Stimulated activated CD8-positive, alpha-beta memory T cell treated with anti-CD3 and anti-CD28 coated beads, Interleukin-2, amount 100 ng/mL, for 1 hour (primary cell): ENCODE results near the gene RPSA.
"Not testable (repeated sequence)": the region's sequence is repeated elsewhere in the genome, so short reads cannot be mapped to it uniquely, and the experiment has no call there.

ENCODE experiments used
- DNase-seq, 2 donors: peaks; one replicate each; pipeline ENCODE4 v3.0.0-alpha.2; 2020; ENCODE audit warnings: low read depth in 2 of 2

The RPSA gene

DNA sequence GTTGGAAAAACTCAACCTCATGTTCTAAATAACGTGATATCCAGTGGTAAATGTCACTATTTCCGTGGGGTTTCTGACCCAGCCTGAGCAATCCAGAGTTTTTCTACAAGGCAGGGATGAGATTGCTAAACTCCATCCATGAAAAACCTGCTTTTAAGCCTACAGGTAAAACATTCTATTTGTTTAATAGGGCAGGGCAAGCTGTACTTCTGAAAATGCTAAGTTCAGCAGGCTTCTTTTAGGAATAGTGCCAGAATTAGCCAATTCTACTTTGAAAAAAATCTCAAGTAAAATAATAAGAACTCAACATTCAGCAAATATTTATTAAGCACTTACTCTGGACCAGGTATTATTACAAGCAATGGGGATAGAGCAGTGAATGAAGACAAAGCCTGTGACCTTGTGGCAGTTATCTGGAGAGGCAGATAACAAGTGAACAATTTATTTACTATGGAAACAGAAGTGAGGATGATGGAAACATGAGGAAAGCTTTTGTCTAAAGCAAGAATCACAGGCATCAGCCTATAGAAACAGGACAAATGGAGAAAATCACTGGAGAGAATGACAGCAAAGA is 13.3 kb downstream of the RPSA start:
- DNase-seq = no peak

DNA sequence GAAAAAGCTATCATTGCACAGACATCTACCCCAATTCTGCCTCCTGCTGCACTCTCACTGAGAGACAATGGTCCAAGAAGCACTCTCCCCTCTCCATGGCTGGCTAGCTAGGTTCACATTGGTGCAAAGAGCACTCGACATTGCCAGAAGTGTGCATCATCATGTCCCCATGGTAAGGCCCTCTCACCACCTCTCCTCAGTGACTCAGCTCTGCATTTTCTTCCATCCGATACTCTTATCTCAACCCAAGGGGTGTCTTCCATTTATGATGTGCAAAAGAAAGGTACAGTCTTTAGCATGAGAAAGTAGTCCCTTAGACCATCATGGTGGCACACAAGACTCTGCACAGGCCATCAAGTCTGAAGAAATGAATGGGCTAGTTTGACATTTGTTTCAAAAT is 14.0 kb downstream of the RPSA start:
- no peak for DNase-seq

GRCh38 chr3:39423436-39423970 is 17.0 kb downstream of the RPSA start:
- DNase-seq = no peak

DNA sequence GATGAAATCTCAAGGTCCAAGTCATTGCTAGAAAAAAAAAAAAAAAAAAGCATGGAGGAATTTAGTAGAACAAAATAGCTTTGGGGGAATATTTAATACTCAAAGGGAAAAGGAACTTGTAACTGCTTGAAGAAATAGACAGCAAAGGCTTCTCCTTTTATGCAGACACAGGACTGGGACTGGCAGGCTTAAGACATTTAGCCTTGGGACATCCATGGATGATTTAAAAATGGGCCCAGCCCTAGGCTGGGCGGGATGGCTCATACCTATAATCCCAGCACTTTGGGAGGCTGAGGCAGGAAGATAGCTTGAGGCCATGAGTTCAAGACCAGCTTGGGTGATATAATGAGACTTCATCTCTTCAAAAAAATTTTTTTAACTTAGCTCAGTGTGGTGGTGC is 19.8 kb downstream of the RPSA start:
- DNase-seq = no peak

GRCh38 chr3:39427506-39427905 is 21.0 kb downstream of the RPSA start:
- DNase-seq = no peak

- no peak for DNase-seq
Observed at GRCh38 chr3:39428745-39429201, 22.3 kb downstream of the RPSA start.

- DNase-seq = no peak
Observed at GRCh38 chr3:39429466-39429865, 22.9 kb downstream of the RPSA start.

DNA sequence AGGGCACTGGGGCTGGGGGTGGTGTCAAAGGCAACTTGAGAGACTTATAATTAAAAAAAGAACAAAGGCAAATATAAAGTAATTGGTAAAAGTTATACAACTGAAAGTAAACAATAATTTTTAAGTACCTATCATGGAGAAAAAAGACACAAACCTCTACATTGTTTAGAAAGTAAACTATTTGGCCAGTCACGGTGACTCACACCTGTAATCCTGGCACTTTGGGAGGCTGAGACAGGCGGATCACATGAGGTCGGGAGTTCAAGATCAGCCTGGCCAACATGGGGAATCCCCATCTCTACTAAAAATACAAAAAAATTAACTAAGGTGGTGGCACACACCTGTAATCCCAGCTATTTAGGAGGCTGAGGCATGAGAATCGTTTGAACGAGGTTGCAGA is 25.8 kb downstream of the RPSA start:
- no peak for DNase-seq

- DNase-seq = no peak
Observed at GRCh38 chr3:39433642-39434041, 27.1 kb downstream of the RPSA start.

DNA sequence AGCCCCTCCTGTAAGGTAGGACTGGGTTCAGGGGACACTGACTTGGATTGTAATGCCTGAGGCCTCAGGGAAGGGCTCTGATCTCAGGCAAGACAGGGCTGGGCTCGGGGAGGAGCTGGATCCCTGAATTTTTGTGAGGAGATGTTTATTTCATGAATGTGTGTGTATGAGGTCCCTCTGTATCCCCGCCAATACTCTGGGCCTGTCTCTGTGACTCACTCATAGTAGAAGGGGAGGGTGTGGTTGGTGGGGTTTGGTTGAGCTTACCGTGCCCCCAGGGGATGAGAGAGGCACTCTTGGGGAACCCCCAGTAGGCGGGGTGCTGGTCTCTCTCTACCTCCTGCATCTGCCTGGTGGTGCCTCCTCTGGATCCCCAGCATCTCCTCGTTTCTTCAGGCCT is 28.1 kb downstream of the RPSA start:
- no peak for DNase-seq

GRCh38 chr3:39435006-39435748 is 28.7 kb downstream of the RPSA start:
- DNase-seq = no peak

DNA sequence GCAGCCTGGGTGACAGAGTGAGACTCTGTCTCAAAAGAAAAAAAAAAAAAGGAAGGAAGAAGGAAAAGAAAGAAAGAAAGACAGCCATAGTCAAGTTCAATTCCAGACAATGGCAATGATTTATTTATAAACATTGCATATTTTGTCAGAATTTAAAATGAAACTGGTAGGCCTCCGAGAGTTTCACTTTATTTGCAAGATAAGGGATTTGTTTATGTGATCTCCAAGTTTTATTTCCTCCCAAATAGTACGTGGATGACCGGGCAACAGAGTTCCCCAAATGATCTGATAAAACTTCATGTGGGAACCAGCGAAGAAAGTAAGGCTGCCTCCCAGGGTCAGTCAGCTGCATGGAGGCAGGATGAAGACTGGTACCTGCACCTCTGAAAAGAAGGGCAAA is 32.4 kb downstream of the RPSA start:
- DNase-seq = no peak

DNA sequence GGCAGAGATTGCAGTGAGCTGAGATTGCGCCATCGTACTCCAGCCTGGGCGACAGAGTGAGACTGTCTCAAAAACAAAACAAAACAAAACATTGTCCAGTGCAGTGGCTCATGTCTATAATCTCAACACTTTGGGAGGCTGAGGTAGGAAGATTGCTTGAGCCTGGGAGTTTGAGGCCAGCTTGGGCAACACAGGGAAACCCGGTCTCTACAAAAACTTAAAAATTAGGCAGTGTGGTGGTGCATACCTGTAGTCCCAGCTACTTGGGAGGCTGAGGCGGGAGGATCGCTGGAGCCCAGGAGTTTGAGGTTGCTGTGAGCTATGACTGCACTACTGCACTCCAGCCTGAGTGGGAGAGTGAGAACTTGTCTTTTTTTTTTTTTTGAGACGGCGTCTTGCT is 33.8 kb downstream of the RPSA start:
- no peak for DNase-seq

DNA sequence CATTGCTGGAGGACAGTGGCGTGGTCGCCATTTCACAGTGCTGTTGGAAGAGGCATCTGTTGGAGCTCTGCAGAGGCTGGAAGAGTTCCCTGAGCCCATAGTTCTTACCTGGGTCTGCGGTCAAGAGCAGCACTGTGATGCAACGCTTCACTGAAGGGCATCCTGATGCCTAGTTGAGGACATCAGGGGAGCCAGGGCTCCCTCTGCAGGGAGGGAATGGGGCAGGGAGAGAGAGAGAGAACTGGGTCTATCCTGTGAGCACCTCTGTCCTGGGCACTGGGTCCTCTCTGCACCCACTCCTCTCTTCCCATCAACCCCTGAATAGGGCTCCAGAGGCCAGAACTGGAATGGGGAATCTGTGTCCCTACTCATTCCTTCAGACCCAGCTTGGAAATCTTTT is 37.0 kb downstream of the RPSA start:
- DNase-seq = no peak

- DNase-seq = no peak
Observed at GRCh38 chr3:39445927-39446326, 39.4 kb downstream of the RPSA start.

GRCh38 chr3:39446444-39446843 is 39.9 kb downstream of the RPSA start:
- no peak for DNase-seq

GRCh38 chr3:39447637-39448483 is 41.3 kb downstream of the RPSA start:
- peak; percentile 4 to 42 for DNase-seq

DNA sequence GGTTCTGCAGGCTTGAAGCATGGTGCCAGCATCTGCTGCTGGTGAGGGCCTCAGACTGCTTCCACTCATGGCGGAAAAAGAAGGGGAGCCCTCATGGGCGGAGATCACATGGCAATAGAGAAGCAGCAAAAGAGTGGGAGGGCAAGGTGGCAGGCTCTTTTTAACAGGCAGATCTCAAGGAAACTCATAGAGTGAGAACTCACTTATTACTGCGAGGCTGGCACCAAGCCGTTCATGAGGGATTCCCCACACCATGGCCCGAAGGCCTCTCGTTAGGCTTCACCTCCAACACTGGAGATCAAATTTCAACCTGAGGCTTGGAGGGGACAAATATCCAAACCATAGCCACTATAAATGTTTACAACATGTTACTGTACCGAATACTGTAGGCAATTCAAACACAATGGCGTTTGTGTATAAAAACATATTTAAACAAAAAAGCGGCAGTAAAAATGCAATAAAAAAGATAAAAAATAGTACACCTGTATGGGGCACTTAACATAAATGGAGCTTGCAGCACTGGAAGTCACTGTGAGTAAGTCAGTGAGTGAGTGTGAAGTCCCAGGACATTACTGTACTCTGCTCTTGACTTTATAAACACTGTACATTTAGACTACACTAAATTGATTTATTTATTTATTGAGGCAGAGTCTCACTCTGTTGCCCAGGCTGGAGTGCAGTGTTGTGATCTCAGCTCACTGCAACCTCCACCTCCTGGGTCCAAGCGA is 42.1 kb downstream of the RPSA start:
- no peak for DNase-seq

- no peak for DNase-seq
Observed at GRCh38 chr3:39449796-39450195, 43.3 kb downstream of the RPSA start.

DNA sequence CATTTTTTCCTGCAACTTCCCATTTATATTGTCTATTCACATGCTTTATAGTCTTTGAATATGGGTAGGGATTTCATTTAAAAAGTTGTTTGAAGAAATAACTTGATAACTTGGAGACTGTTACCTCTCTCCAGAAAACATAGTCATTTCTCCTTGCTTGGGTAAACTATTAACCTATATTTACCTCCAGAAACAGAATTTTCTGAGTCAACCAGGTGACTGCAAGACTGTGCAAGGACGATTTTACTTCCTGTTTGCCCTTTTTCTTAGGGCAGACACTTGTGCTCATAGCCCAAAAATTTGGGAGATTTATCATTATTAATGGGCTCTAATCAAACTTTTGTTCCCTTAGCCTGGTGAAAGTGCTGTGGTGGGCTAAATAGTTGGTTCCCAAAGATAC is 46.6 kb downstream of the RPSA start:
- DNase-seq = no peak

DNA sequence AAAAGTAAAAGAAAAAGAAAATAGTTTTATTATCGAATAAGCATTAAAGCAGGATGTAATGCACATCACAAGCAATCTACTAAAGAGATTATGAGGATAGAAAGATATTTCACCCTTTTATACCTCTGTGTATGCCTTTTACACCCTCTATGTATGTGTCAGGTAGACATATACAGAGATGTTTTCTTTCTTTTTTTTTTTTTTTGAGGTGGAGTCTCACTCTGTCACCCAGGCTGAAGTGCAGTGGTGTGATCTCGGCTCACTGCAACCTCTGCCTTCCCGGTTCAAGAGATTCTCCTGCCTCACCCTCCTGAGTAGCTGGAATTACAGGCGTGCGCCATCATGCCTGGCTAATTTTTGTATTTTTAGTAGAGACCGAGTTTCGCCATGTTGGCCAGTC is 47.4 kb downstream of the RPSA start:
- not testable (repeated sequence) for DNase-seq
